Hematopoietic multipotent progenitor cell treated with erythropoietin and hydrocortisone succinate and interleukin-3 and kit ligand, for 8 days (in vitro differentiated cells): Measurements from ENCODE around the gene FIGNL1.

Experiments
- DNase-seq: peaks from one replicate; pipeline ENCODE4 v3.0.0-alpha.2; 2015

FIGNL1 gene

DNA sequence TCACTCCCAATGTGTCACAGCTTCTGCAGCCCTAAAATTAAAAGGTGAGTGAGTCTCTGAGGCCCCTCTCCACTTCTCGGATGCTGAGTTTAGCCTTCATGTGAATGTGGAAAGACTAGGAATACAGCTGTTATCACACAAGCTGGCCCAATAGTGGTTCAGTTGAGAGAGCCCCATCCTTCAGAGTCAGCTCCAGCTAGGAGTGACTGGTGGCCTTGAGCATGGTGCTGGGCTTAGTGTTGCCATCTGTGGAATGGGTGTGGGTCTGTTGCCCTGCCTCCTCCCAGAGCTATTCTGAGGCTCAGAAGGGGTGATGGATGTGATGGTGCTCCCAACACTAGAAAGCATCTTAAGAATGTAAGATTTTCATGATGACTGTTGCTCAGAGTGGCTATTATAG is 55.8 kb downstream of the FIGNL1 start:
- no peak for DNase-seq
